HG02763 (cell line): ENCODE data around the gene POU2F1.
"Not testable (repeated sequence)": the region's sequence is repeated elsewhere in the genome, so short reads cannot be mapped to it uniquely, and the experiment has no call there.

Experiments
- ATAC-seq: cut with Tn5 transposase; IDR thresholded peaks from one replicate; pipeline ENCODE4 v1.9.1; 2021; ENCODE audit warnings: mild to moderate bottlenecking, moderate library complexity; ENCODE audit not compliant: unreplicated experiment

Gene POU2F1

DNA sequence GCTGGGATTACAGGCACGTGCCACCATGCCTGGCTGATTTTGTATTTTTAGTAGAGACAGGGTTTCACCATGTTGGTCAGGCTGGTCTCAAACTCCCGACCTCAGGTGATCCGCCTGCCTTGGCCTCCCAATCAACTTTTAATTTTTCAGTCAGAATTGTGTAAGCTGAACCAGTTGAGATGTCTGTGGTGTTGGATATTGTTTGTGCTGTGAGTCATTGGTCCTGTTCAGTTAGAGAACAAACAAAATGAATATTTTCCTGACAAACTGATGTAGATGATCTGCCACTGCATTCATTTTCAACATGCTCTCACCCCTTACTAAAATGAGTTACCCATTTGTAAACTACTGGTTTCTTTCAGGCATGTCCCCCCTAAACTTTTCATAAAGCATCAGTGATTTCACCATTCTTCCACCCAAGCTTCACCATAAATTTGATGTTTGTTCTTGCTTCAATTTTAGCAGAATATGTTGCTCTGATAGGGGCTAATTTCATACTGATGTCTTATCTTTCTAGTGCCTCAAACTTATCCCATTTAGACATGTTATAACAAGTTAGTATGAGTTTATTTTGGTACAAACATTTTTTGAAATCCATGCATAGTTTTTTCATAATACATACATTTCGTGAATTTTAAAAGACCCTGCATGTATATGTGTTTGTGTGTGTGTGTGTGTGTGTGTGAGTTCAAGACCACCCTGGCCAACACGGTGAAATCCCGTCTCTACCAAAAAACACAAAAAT, 15.2 kb upstream of the POU2F1 start:
- not testable (repeated sequence) for ATAC-seq

DNA sequence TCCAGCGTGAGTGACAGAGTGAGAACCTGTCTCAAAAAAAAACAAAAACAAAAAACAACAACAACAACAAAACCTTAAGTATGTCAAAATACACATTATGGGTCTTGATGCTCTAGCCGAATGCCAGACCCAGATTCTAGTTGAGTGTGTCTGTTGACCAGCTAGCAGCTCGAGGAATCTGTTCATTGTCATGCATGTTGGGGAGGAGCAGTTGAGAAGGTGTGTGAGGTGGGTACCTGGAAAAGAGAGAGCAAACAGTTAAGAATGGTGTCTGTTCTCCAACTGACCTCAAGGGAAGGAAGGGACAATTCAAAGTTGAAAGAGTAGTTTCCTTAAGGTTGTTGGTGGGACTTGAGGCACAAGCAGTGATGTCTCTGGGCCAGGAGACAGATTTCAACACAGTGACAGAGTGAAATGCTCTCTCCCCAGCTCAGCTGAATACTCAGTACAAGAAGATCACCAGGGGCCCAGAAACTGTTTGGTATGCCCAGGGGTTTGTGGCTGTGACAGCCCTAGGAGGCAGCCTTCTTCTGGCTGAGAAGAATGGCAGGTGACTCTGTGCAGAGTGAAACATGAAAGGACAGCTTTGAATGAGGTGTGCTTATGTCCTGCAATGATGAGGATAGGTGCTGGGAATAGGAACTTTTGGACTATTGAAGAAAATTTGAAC, 14.4 kb upstream of the POU2F1 start:
- no peak for ATAC-seq

DNA sequence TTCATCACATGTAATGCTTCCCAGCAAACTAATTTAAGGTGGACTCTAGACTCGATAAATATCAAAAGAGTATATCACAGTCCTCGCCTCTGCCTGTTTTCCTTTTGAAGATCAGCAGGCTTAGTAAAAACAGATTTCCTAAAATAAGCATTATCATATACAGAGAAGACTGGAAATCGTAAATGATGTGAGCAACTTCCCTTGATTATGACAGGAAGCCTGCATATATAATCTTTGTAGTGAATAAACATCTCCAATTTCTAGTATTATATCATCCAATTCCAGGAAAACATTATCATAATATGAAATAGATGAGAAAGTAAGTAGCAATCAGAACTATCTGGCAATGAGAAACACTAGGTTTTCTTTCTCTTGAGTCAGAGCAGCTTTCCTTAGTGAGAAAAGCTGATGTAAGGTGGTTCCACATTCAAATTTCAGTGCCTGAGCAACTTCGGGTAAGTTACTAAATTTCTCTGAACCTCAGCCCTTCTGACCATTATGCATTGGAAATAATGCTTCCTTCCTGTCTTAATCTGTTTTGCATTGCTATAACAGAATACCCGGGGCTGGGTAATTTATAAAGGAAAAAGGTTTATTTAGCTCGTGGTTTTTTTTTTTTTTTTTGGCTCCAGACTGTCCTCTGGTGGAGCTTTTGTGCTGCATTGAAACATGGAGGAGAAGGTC, 12.6 kb upstream of the POU2F1 start:
- ATAC-seq: no peak

DNA sequence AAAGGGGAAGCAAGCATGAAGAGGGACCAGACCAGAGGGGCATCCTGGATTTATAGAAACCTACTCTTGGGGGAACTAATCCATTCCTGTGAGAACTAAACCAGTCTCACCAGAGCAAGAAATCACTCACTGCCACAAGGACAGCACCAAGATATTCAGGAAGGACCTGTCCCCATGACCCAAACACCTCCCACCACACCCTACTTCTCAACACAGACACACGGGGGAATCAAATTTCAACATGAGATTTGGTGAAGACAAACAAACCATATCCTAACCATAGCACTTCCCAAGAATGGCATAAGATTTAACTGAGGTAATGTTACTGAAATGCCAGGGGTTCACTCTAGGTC, 12.1 kb upstream of the POU2F1 start:
- ATAC-seq: no peak

DNA sequence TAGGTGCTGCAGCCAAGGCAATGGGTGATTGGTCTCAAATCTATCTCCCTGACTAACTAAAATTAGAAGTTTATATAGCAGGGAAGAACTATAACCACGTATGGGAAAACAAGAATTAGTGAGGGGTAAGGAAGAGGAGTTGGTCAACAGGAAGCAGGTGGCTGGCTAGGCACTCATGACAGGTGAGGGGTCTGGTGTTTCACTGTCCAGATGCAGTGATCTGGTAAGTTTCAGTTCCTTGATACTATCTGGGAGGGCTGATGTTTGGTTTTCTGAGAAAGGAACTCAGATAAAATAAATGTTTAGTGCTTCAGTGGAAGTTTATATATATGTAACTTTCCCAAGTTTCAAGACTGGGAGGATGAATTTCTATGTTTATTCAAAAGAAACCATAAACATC, 11.6 kb upstream of the POU2F1 start:
- no peak for ATAC-seq

DNA sequence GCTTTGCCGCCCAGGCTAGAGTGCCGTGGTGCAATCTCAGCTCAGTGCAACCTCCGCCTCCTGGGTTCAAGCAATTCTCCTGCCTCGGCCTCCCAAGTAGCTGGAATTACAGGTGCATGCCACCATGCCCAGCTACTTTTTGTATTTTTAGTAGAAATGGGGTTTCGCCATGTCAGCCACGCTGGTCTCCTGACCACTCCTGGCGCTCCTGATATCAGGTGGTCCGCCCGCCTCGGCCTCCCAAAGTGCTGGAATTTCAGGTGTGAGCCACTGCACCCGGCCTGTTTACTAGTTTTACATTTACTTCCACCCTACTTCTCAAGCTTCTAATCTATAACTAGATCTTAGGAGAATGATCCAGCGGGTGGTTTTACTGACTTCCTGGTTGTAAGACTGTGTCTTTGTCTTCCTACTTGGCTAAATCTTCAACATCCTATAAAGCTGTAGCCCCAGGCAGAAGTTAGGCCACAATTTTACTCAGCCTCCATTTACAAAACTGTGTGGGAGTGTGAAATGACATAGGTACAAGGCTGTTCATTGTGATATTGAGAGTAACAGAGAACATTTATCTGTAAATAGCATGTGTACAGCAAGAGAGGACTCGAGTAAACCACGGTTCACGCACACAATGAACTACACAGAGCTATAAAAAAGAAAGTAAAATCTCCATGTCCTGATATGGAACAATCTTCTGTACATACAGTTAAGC, 9.6 kb upstream of the POU2F1 start:
- ATAC-seq: no peak

DNA sequence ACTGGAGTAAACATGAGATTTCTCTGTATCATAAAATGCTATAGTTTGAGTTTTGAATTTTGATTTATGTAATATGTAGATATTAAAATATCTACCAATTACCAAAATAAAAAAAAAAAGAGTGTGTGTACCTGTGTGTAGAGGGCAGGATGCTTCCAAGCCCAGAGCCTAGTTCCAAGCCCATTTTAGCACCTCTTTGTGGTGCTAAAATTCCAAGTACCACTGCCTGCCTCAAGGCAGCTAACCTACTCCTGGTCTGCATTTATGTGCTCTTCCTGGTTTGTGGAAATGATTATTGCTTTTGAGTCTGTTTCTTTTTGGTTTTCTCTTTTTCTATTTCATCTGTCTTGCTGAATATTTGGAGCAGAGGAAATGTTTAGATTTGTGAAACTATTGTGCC, 8.7 kb upstream of the POU2F1 start:
- no peak for ATAC-seq

DNA sequence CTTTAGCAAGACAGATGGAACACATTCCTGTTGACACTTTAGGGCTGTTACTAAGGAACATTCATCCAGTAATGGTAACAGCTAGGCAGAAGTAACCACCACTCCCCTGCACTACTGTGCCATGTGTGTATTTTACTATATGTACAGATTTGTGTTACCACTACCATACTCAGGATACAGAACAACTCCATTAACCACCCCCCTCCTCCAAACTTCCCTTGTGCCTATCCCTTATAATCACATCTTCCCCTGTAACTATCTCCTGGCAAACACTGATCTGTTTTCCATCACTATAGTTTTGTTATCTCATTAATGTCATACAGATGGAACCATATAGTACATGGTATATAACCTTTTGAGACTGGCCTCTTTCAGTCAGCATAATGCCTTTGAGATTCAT, 3.9 kb upstream of the POU2F1 start:
- no peak for ATAC-seq

DNA sequence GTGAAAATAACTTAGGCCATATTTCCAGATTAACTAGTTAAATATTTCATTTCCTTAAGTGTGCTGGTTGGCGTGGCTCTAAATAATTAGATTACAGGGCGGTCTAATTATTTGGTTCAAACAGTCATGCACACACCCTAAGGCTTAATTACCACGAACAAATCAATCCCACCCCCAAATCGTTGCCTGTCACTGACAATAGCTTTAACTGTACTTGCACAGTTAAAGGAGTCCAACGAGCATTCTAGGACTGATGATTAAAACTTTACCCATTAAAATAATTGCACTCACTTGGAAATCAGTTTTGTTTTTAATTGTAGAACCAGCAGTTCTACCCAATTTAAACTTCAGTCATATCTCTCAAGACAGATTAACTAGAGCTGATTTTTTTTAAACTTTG, 1.5 kb upstream of the POU2F1 start:
- no peak for ATAC-seq

DNA sequence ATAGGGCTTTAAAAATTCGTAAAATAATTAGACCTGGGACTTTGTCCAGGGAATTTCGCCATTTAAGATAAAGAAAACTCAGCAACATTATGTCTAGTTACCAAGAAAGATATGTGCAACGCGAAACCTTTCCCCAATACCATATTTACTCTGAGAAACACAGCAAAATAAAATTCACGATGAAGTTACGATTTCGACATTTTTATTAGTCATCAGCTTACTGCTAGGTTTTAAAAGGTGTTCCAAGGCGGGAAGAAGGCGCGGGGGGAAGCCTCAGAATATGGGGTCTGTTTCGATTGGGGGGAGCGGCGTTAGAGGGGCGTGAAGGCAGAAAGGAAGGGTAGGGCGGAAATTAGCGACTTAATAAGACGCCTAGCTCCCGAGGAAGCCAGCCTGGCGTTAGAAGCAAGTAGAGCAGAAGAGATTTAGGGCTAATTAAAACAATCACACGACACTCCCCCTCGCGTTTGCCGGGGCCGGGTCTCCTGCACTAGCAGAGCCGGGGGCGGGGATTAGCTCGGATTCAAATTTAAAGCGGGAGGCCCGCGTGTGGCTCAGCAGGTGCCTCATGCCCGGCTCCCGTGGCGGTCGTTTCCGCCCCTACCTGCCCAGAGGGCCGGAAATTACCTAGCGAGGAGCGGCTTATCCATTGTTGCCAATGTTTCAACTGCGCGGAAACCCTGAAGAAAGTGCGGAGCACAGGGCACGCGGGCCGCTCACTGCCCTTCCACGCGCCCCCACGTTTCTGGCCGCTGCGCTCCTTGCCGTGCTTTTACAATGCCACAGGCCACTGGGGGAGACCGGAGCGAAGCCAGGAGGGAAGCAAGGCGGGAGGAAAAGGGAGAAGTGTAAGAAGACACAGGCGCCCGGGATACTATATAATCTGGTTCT, 795 bp upstream of the POU2F1 start:
- ATAC-seq: peak; percentile 30

DNA sequence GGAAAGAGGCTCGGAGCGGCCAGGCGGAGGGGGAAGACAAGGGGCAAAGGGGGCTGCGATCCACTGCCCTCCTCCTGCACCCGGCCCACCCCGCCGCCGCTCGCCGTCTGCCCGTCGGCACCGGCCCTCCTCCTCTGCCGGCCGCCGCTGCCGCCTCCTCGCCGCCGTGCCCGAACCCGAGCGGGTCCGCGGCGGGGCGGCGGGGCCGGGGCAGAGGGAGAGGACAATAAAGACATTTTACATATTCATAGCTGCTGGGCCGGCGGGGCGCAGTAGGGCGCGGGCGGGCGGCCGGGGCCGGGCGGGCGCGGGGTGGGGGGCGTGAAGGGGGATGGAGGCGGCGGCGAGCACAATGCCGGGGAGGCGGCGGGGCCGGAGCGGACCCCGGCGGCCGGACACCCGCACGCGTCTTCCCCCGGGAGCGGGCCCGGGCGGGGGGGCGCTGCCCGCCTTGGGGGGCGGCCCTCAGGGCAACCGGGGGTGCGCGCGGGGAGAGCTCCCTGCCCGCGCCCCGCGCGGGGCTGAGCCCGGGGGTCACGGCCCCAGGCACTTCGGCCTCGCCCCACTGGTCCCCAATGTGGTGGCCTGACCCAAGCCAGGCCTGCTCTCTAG, 546 bp downstream of the POU2F1 start:
- peak; percentile 8 for ATAC-seq

DNA sequence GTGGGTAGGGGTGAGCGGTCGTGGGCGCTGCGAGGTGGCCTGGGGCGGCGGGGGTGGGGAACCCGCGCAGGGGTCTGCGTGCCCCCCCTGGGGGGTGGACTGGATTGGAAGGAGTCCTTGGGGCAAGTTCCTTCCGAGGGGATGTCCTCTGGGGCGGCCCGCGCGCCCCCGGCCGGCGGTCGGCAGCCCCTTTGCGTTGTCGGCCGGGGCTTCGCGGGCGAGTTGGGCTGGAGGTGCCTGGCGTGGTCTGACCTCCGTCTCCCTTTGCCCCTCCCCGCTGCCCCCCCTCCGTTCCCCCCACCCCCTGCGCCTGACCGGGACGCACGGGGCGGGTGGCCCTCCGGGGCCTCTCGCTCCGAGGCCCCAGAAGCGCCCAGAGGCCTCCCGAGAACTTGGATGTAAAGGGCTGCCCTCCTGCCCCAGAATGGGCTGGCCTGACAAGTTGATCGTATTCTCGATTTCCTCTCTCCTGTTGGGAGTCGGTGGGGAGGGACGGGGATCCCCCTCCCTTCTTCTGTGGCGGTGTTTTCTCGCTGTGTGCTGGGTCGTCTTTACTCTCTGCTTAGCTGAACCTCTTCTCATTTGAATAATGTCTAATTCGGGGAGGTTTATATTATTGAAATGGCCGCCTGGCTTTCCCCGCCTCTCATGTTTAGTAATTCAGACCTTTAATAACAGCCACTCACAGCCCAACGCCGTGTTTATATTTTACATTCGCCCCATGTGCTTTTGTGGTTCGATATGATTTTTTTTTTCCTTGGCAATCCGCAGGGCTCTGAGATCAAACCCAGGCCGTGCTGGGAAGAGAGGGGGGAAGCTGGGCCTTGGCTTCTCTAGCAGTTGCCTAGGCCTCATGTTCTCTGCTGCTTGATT, 1.3 kb downstream of the POU2F1 start:
- peak; percentile 58 for ATAC-seq

DNA sequence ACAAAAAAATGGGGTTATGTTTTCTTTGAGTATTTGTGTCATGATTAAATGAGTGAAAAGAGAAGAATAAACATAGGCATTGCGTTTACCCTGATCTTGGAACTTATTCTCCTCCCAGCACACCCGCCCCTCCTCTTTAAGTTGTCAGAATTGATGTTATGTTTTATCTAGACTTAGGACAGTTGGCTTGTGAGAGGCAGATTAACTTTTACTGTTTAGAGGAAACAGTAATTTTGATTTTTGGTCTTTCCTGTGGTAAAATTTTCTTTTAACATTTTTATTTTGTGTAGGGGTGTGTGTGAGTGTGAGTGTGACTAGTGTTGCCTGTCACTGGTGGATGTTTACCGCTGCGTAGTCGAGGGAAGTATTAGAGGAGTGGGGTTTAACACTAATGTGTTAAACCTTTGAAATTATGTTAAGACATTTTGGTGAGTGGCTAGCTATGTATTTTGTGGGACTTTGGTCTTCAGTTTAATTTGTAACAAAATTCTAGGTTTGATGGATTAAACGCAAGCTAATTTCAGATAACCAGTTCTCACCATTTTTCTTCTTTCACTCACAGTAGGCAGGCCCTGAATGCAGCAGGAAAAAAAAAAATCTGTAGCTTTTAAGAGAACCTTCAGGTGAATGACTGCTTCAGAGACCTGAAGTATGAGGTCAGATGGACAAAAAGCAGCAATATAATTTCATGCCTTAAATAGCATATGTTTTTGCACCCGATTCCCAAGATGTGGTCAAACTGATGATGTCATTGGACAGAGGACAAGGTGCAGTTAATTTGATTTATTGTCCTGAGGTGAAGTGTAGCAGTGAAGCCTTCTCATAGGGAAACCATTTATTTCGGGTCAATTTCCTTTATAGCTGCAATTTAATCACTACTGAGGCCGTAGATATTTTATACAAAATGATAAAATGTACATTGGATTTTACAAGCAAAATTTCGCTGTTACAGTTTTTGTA, 2.7 kb downstream of the POU2F1 start:
- ATAC-seq: no peak

DNA sequence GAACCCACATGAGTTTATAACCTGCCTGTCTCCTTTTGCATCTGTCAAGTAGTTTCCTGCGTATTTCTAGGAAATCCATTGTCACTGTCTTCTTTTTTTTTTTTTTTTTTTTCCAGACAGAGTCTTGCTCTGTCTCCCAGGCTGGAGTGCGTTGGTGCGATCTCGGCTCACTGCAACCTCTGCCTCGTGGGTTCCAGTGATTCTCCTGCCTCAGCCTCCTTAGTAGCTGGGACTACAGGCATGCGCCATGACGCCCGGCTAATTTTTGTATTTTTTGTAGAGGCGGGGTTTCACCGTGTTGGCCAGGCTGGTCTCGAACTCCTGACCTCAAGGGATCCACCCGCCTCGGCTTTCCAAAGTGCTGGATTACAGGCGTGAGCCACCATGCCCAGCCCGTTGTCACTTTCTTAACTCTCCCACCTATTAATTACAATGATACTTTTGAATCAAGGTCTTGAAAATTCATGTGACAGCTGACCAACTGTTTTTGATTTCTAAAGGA, 4.1 kb downstream of the POU2F1 start:
- not testable (repeated sequence) for ATAC-seq

DNA sequence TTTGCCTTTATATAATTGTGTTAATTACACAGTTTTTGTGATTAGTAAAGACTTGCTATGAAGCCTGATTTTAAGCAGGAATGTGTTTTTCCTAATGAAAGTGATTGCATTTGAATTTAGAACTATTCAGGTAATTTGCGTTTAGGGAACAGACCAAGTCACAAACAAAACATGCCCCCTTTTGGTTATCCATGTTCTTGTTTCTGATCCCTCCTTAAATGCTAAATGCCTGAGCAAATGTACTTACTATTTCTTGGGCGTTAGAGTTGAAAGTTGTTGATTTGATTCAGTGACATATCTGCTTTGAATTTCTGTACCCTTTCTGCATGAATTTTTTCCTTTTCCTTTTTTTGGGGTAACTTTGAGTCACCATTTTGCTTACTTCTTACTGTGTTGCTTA, 5.2 kb downstream of the POU2F1 start:
- ATAC-seq: no peak

DNA sequence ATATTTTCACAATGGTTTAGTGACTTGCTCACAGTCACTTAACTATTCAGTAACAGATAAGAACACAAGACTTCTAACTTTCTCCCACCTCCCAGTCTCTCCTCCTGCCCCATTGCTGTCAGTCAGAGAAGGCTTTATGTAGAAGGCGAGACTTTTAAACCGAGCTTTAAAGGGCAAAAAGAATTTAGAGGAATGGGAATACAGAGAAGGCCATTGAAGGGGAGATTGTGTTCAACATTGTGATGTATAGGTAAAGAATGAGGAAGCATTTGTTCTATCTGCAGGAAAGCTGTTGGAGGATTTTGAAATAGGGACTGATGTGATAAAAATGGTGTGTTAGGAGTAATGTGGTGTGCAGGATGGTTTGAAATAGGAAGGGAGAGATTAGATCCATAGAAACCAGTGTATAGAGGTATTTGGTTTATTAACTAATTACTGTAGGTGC, 7.3 kb downstream of the POU2F1 start:
- ATAC-seq: no peak

DNA sequence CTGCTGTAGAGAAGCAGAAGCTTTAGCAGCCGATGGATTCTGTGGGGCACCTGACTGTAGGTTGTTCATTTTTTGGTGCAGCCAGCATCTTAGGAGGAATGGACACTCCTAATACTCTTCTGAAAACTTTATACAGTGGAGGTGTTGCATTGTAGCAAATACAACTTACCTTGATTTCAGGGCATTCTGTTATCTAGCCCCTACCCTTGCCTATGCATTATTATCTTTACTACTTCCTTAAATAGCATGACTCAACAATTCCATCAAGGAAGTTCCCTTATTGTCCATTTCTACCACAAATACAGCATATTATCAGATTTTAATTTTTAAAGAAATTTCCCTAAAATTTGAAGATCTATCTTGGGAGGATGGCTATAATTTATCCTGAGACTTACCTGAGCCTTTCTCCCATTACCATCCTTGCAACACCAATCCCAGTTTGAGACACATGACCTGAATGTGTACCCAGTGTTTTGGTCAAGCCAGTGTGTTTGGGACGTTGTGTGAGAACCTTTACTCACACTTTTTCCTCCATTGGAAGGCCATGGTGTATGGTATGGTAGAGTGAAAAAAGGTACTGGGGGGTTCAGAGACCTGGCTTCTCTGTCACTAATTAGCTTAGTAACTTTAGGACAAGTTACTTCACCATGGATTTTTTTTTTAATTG, 9.2 kb downstream of the POU2F1 start:
- no peak for ATAC-seq
